SK-N-SH treated with all-trans-retinoic acid at 6 μM for 48 hours (cell line): ENCODE data around the gene THAP8.

Experiments
- ATAC-seq: fragments of 200-7000 bp; cut with Tn5 transposase; 3 replicates; pipeline ENCODE4 v1.9.1; 2020; ENCODE audit warnings: mild to moderate bottlenecking, moderate library complexity
- ARNTL ChIP-seq: fragments of 450-650 bp; formaldehyde crosslinking; IDR thresholded peaks from 2 replicates; pipeline ENCODE4 v1.5.0; 2020; ENCODE audit warnings: low read depth, mild to moderate bottlenecking, moderate library complexity, borderline replicate concordance
- BACH2 ChIP-seq: fragments of 250-450 bp; sonication (Bioruptor Pico); IDR thresholded peaks from 2 replicates; pipeline ENCODE4 v1.9.0; 2021; ENCODE audit warnings: mild to moderate bottlenecking, borderline replicate concordance
- CSDC2 ChIP-seq: fragments of 250-450 bp; sonication (Bioruptor Pico); IDR thresholded peaks from 2 replicates; pipeline ENCODE4 v1.5.0; 2020; ENCODE audit warnings: mild to moderate bottlenecking, moderate library complexity
- CSRNP3 ChIP-seq: fragments of 250-450 bp; sonication (Bioruptor Pico); IDR thresholded peaks from 2 replicates; pipeline ENCODE4 v1.5.1; 2021; ENCODE audit warnings: mild to moderate bottlenecking, moderate library complexity
- ESRRG ChIP-seq: fragments of 250-450 bp; sonication (Bioruptor Pico); IDR thresholded peaks from 2 replicates; pipeline ENCODE4 v1.6.1; 2021; ENCODE audit warnings: mild to moderate bottlenecking
- GLIS3 ChIP-seq: fragments of 250-450 bp; sonication (Bioruptor Pico); IDR thresholded peaks from 2 replicates; pipeline ENCODE4 v1.5.0; 2020; ENCODE audit warnings: mild to moderate bottlenecking, moderate library complexity
- ISL1 ChIP-seq: fragments of 250-450 bp; sonication (Bioruptor Pico); IDR thresholded peaks from 2 replicates; pipeline ENCODE4 v2.1.2; 2022; ENCODE audit warnings: mild to moderate bottlenecking, moderate library complexity
- PPARA ChIP-seq: fragments of 250-450 bp; sonication (Bioruptor Pico); IDR thresholded peaks from 2 replicates; pipeline ENCODE4 v1.5.0; 2020; ENCODE audit warnings: mild to moderate bottlenecking, borderline replicate concordance
- RARB ChIP-seq: fragments of 250-450 bp; sonication (Bioruptor Pico); IDR thresholded peaks from 2 replicates; pipeline ENCODE4 v1.8.0; 2021; ENCODE audit warnings: mild to moderate bottlenecking, moderate library complexity
- SNAI2 ChIP-seq: fragments of 250-450 bp; sonication (Bioruptor Pico); IDR thresholded peaks from 2 replicates; pipeline ENCODE4 v1.5.0; 2020; ENCODE audit warnings: mild to moderate bottlenecking, moderate library complexity
- TCF4 ChIP-seq: fragments of 250-450 bp; sonication (Bioruptor Pico); IDR thresholded peaks from 2 replicates; pipeline ENCODE4 v1.8.0; 2021; ENCODE audit warnings: mild to moderate bottlenecking, moderate library complexity, borderline replicate concordance
- TOX ChIP-seq: fragments of 250-450 bp; sonication (Bioruptor Pico); IDR thresholded peaks from 2 replicates; pipeline ENCODE4 v1.8.0; 2021; ENCODE audit warnings: mild to moderate bottlenecking, moderate library complexity, borderline replicate concordance
- ZC3H10 ChIP-seq: fragments of 250-450 bp; sonication (Bioruptor Pico); IDR thresholded peaks from 2 replicates; pipeline ENCODE4 v1.5.1; 2021; ENCODE audit warnings: mild to moderate bottlenecking, moderate library complexity
- ZFP3 ChIP-seq: fragments of 250-450 bp; sonication (Bioruptor Pico); IDR thresholded peaks from 2 replicates; pipeline ENCODE4 v1.5.0; 2020; ENCODE audit warnings: mild to moderate bottlenecking, moderate library complexity
- ZFP30 ChIP-seq: fragments of 450-650 bp; formaldehyde crosslinking; IDR thresholded peaks from 2 replicates; pipeline ENCODE4 v1.5.0; 2022; ENCODE audit warnings: mild to moderate bottlenecking, moderate library complexity
- ZNF565 ChIP-seq: fragments of 450-650 bp; formaldehyde crosslinking; conservative IDR thresholded peaks from 2 replicates; pipeline ENCODE4 v1.5.0; 2020; ENCODE audit warnings: low read depth, mild to moderate bottlenecking, moderate library complexity
- ZNF70 ChIP-seq: fragments of 450-650 bp; formaldehyde crosslinking; IDR thresholded peaks from 2 replicates; pipeline ENCODE4 v1.5.0; 2020; ENCODE audit warnings: mild to moderate bottlenecking, moderate library complexity
- ZNF8 ChIP-seq: fragments of 450-650 bp; formaldehyde crosslinking; IDR thresholded peaks from 2 replicates; pipeline ENCODE4 v1.5.0; 2020; ENCODE audit warnings: mild to moderate bottlenecking, moderate library complexity
- TF ChIP-seq, protein P1 (sequence below): fragments of 250-450 bp; sonication (Bioruptor Pico); IDR thresholded peaks from 2 replicates; pipeline ENCODE4 v1.5.0; 2020; ENCODE audit warnings: mild to moderate bottlenecking, moderate library complexity
- TF ChIP-seq, protein P2 (sequence below): fragments of 250-450 bp; sonication (Bioruptor Pico); IDR thresholded peaks from 2 replicates; pipeline ENCODE4 v1.5.1; 2020; ENCODE audit warnings: low read depth, mild to moderate bottlenecking, moderate library complexity
- TF ChIP-seq, protein P3 (sequence below): fragments of 250-450 bp; sonication (Bioruptor Pico); IDR thresholded peaks from 2 replicates; pipeline ENCODE4 v1.8.0; 2021; ENCODE audit warnings: low read depth, mild to moderate bottlenecking, moderate library complexity, borderline replicate concordance

THAP8 gene

DNA sequence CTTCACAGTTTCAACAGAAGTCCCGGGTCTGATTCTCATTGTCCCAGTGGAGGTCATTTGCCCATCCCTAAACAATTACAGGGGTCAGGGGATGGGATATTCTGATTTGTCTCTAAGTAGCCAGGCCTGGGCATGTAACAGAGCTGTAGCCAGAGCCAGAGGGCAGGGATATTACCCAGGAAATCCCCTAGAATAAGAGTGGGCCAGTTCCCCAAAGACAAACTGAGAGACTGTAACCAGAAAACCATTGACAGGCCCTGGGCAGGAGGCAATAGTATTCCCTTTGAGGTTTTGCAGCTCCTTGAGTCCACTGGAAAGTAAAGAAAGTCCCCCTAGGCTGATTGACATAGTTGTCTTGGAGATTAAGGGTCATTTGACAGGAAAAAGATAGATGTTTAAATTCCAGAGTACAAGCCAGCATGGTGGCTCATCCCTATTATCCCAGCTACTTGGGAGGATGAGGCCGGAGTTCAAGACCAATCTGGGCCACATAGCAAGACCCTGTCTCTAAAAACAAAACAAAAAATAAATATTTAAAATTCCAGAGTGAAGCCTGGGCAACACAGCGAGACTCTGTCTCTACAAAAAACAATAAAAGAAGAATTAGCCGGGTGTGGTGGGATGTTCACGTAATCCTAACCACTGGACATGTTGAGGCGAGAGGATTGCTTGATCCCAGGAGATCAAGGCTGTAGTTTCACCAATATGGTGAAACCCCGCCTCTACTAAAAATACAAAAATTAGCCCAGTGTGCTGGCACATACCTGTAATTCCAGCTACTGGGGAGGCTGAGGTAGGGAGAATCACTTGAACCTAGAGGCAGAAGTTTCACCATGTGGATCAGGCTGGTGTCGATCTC lies 60.9 kb downstream of the THAP8 start (continued):
- TF ChIP-seq, protein P1, sequence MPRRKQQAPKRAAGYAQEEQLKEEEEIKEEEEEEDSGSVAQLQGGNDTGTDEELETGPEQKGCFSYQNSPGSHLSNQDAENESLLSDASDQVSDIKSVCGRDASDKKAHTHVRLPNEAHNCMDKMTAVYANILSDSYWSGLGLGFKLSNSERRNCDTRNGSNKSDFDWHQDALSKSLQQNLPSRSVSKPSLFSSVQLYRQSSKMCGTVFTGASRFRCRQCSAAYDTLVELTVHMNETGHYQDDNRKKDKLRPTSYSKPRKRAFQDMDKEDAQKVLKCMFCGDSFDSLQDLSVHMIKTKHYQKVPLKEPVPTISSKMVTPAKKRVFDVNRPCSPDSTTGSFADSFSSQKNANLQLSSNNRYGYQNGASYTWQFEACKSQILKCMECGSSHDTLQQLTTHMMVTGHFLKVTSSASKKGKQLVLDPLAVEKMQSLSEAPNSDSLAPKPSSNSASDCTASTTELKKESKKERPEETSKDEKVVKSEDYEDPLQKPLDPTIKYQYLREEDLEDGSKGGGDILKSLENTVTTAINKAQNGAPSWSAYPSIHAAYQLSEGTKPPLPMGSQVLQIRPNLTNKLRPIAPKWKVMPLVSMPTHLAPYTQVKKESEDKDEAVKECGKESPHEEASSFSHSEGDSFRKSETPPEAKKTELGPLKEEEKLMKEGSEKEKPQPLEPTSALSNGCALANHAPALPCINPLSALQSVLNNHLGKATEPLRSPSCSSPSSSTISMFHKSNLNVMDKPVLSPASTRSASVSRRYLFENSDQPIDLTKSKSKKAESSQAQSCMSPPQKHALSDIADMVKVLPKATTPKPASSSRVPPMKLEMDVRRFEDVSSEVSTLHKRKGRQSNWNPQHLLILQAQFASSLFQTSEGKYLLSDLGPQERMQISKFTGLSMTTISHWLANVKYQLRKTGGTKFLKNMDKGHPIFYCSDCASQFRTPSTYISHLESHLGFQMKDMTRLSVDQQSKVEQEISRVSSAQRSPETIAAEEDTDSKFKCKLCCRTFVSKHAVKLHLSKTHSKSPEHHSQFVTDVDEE, result no peak
- TF ChIP-seq ZNF70, result no peak
- TF ChIP-seq, all 23 proteins: peak for 0

DNA sequence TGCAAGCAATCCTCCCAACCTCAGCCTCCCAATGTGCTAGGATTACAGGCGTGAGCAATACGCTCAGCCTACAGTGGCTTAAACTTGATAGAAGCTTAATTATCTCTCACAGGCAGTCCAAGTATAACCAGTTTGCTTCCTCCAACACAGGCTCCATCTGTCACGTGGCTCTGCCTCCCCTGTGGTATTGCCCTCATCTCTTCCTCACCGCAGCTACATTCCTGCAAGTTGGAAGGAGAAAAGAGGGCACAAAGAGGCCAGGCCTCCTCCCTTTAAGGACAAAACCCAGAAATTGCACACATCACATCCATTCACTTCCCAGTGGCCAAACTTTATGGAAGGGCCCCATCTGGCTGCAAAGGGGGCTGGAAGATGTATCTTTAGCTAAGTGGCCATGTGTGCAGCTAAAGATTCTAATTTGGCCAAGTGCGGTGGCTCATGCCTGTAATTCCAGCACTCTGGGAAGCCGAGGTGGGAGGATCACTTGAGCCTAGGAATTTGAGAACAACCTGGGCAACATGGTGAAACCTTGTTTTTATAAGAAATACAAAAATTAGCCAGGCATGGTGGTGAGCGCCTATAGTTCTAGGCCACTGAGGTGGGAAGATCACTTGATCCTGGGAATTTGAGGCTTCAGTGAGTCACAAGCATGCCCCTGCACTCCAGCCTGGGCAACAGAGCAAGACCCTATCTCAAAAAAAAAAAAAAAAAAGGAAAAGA lies 62.2 kb downstream of the THAP8 start:
- no peak for TF ChIP-seq TCF4 (CRISPR knock-in tag)
- TF ChIP-seq BACH2 (CRISPR knock-in tag), result no peak
- TF ChIP-seq ESRRG (CRISPR knock-in tag), result no peak
- no peak for TF ChIP-seq ZFP30 (CRISPR knock-in tag)
- no peak for TF ChIP-seq ZFP3 (CRISPR knock-in tag)
- TF ChIP-seq GLIS3 (CRISPR knock-in tag), result no peak
- TF ChIP-seq ZNF8 (CRISPR knock-in tag), result no peak
- TF ChIP-seq, protein P1, result no peak
- TF ChIP-seq ARNTL (CRISPR knock-in tag), result no peak
- TF ChIP-seq, protein P2, sequence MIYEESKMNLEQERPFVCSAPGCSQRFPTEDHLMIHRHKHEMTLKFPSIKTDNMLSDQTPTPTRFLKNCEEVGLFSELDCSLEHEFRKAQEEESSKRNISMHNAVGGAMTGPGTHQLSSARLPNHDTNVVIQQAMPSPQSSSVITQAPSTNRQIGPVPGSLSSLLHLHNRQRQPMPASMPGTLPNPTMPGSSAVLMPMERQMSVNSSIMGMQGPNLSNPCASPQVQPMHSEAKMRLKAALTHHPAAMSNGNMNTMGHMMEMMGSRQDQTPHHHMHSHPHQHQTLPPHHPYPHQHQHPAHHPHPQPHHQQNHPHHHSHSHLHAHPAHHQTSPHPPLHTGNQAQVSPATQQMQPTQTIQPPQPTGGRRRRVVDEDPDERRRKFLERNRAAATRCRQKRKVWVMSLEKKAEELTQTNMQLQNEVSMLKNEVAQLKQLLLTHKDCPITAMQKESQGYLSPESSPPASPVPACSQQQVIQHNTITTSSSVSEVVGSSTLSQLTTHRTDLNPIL (CRISPR knock-in tag), result no peak
- no peak for TF ChIP-seq CSRNP3 (CRISPR knock-in tag)
- no peak for TF ChIP-seq SNAI2 (CRISPR knock-in tag)
- no peak for TF ChIP-seq CSDC2
- no peak for TF ChIP-seq PPARA
- TF ChIP-seq ZNF565 (CRISPR knock-in tag), result no peak
- no peak for ATAC-seq

DNA sequence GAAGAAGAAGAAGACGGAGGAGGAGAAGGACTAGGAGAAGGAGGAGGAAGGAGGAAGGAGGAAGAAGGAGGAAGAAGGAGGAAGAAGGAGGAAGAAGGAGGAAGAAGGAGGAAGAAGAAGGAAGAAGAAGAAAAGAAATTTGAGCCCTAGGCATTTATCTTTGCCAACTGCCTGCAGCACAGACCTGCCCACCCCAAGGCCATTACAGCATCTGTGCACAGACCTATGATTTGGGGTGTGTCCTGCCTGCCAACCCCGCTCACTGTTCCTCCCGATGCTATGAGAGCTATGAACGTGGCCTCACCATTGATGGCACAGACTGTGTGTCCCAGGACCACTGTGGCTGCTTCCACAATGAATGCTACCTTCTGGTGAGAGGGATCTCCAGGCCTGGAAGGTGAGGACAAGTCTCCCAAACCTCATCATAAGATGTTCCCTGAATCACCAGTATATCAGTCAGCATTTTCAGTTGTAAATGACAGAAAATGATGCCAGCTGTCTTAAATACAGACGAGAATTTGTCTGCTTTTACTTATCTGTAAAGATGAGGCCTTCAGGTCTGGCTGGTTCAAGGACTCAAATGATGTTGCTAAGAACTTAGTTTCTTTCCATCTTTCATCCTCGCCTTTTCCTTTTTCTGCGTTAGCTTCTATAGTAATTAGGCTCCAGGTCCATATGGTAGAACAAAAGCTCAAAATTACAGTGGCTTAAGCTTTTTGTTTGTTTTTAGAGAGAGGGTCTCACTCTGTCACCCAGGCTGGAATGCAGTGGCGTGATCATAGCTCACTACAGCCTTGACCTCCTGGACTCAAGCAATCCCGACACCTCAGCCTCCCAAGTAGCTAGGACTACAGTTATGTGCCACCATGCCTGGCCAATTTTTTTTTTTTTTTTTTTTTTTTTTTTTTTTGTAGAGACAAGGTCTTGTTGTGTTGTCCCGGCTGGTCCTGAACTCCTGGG lies 63.0 kb downstream of the THAP8 start:
- TF ChIP-seq PPARA, result no peak
- TF ChIP-seq ZFP3 (CRISPR knock-in tag), result no peak
- no peak for TF ChIP-seq ZC3H10 (CRISPR knock-in tag)
- TF ChIP-seq ZNF8 (CRISPR knock-in tag), result no peak
- TF ChIP-seq ISL1, result no peak
- no peak for TF ChIP-seq ZNF70
- TF ChIP-seq ZNF565 (CRISPR knock-in tag), result no peak
- TF ChIP-seq ZFP30 (CRISPR knock-in tag), result no peak
- TF ChIP-seq, protein P3, sequence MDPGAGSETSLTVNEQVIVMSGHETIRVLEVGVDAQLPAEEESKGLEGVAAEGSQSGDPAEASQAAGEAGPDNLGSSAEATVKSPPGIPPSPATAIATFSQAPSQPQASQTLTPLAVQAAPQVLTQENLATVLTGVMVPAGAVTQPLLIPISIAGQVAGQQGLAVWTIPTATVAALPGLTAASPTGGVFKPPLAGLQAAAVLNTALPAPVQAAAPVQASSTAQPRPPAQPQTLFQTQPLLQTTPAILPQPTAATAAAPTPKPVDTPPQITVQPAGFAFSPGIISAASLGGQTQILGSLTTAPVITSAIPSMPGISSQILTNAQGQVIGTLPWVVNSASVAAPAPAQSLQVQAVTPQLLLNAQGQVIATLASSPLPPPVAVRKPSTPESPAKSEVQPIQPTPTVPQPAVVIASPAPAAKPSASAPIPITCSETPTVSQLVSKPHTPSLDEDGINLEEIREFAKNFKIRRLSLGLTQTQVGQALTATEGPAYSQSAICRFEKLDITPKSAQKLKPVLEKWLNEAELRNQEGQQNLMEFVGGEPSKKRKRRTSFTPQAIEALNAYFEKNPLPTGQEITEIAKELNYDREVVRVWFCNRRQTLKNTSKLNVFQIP (CRISPR knock-in tag), result no peak
- no peak for TF ChIP-seq CSDC2
- TF ChIP-seq RARB (CRISPR knock-in tag), result no peak
- TF ChIP-seq BACH2 (CRISPR knock-in tag), result no peak
- no peak for TF ChIP-seq ESRRG (CRISPR knock-in tag)
- TF ChIP-seq TOX (CRISPR knock-in tag), result no peak
- TF ChIP-seq, protein P2 (CRISPR knock-in tag), result no peak
- TF ChIP-seq GLIS3 (CRISPR knock-in tag), result no peak
- ATAC-seq, result no peak
